MM.1S (cell line): ENCODE measurements around the gene SGK1.

Experiments used
- DNase-seq: peaks from one replicate; pipeline ENCODE4 v3.0.0-alpha.2; 2015
- H2AFZ ChIP-seq: fragments of 300-600 bp; sonication (generic); 2 replicates; pipeline ENCODE4 v1.6.0; 2016; ENCODE audit warnings: antibody characterized with exemption, low read length
- H3F3A ChIP-seq: fragments of 300-600 bp; sonication (generic); 2 replicates; pipeline ENCODE4 v1.6.1; 2016; ENCODE audit warnings: mild to moderate bottlenecking, antibody characterized with exemption, low read length, moderate library complexity, mixed read lengths; ENCODE audit not compliant: insufficient read depth
- H3K27ac ChIP-seq: fragments of 300-600 bp; sonication (generic); 2 replicates; pipeline ENCODE4 v1.5.1; 2016; ENCODE audit warnings: mild to moderate bottlenecking, low read length
- H3K27me3 ChIP-seq: fragments of 300-600 bp; sonication (generic); replicated peaks from 2 replicates; pipeline ENCODE4 v1.6.0; 2016; ENCODE audit warnings: low read length; ENCODE audit not compliant: insufficient read depth
- H3K36me3 ChIP-seq: fragments of 300-600 bp; sonication (generic); replicated peaks from 2 replicates; pipeline ENCODE4 v1.6.1; 2016; ENCODE audit warnings: mild to moderate bottlenecking, low read length, mixed read lengths; ENCODE audit not compliant: insufficient read depth
- H3K4me1 ChIP-seq: fragments of 300-600 bp; sonication (generic); 2 replicates; pipeline ENCODE4 v1.6.1; 2016; ENCODE audit warnings: low read length, mixed read lengths
- H3K4me2 ChIP-seq: fragments of 300-600 bp; sonication (generic); 2 replicates; pipeline ENCODE4 v1.6.0; 2016; ENCODE audit warnings: low read depth, low read length
- H3K4me3 ChIP-seq: fragments of 300-600 bp; sonication (generic); 2 replicates; pipeline ENCODE4 v1.5.1; 2016; ENCODE audit warnings: low read length, mixed read lengths
- H3K79me2 ChIP-seq: fragments of 300-600 bp; sonication (generic); 2 replicates; pipeline ENCODE4 v1.6.1; 2016; ENCODE audit warnings: mixed run types, low read length, mixed read lengths
- H3K9ac ChIP-seq: fragments of 300-600 bp; sonication (generic); 2 replicates; pipeline ENCODE4 v1.6.1; 2016; ENCODE audit warnings: low read length, mixed read lengths
- H3K9me2 ChIP-seq: fragments of 300-600 bp; sonication (generic); replicated peaks from 2 replicates; pipeline ENCODE4 v1.6.1; 2016; ENCODE audit warnings: mild to moderate bottlenecking, low read length, mixed read lengths; ENCODE audit not compliant: insufficient read depth
- H3K9me3 ChIP-seq: fragments of 300-600 bp; sonication (generic); replicated peaks from 2 replicates; pipeline ENCODE4 v1.6.1; 2016; ENCODE audit warnings: mild to moderate bottlenecking, low read length, mixed read lengths; ENCODE audit not compliant: insufficient read depth
- H4K20me1 ChIP-seq: fragments of 300-600 bp; sonication (generic); 2 replicates; pipeline ENCODE4 v1.6.1; 2016; ENCODE audit warnings: mild to moderate bottlenecking, low read length, moderate library complexity, mixed read lengths; ENCODE audit not compliant: insufficient read depth
- EZH2 ChIP-seq: fragments of 300-600 bp; sonication (generic); optimal IDR thresholded peaks from 2 replicates; pipeline ENCODE3; 2017; ENCODE audit warnings: low read depth, mild to moderate bottlenecking, antibody characterized with exemption, low read length, mixed read lengths
- EZH2phosphoT487 ChIP-seq: fragments of 300-600 bp; sonication (generic); IDR thresholded peaks from 2 replicates; pipeline ENCODE4 v1.6.1; 2018; ENCODE audit warnings: antibody characterized with exemption, low read length
- TF ChIP-seq, protein P1 (sequence below): fragments of 300-600 bp; sonication (generic); IDR thresholded peaks from 2 replicates; pipeline ENCODE4 v1.5.1; 2016; ENCODE audit warnings: antibody characterized with exemption, low read length, mixed read lengths

SGK1 gene

DNA sequence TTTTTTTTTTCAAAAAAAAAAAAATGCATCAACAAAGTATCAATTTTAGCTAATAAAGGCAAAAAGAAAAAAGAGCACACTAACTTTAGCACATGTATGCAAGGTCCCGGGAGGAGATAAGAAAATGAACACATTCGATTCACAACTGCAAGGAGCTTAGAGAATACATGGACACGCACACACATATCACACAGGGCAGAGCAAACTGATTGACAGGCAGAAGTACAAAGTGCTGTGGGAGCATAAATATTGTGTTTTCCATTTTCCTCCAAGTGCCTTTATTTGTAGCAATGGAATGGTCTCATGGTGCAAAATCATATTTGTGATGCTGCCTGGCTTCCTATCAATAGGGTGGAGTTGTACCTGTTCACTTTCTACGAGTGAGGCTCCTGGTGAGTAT, 63.8 kb downstream of the SGK1 start:
- no peak overlapping the region for H3K9ac ChIP-seq
- H3K27me3 ChIP-seq, result no peaks in the 10 kb centered on the region
- H3K79me2 ChIP-seq, result no peaks in the 10 kb centered on the region
- TF ChIP-seq, protein P1, sequence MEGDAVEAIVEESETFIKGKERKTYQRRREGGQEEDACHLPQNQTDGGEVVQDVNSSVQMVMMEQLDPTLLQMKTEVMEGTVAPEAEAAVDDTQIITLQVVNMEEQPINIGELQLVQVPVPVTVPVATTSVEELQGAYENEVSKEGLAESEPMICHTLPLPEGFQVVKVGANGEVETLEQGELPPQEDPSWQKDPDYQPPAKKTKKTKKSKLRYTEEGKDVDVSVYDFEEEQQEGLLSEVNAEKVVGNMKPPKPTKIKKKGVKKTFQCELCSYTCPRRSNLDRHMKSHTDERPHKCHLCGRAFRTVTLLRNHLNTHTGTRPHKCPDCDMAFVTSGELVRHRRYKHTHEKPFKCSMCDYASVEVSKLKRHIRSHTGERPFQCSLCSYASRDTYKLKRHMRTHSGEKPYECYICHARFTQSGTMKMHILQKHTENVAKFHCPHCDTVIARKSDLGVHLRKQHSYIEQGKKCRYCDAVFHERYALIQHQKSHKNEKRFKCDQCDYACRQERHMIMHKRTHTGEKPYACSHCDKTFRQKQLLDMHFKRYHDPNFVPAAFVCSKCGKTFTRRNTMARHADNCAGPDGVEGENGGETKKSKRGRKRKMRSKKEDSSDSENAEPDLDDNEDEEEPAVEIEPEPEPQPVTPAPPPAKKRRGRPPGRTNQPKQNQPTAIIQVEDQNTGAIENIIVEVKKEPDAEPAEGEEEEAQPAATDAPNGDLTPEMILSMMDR, result no peak
- no peak for TF ChIP-seq EZH2phosphoT487
- no peak for TF ChIP-seq EZH2
- no peak overlapping the region for H3K27ac ChIP-seq
- no peaks in the 10 kb centered on the region for H3K36me3 ChIP-seq
- H3K9me3 ChIP-seq, result no peaks in the 10 kb centered on the region
- no peaks in the 10 kb centered on the region for H4K20me1 ChIP-seq
- DNase-seq, result no peak
- peaks cover 14% of the 10 kb centered on the region for H3K4me1 ChIP-seq
- H3K4me2 ChIP-seq, result no peak overlapping the region
- H3F3A ChIP-seq, result peaks cover 10% of the 10 kb centered on the region; the same call in 1 of the 2 replicates
- no peak overlapping the region for H3K4me3 ChIP-seq
- H2AFZ ChIP-seq, result no peak overlapping the region
- H3K9me2 ChIP-seq, result no peaks in the 10 kb centered on the region

DNA sequence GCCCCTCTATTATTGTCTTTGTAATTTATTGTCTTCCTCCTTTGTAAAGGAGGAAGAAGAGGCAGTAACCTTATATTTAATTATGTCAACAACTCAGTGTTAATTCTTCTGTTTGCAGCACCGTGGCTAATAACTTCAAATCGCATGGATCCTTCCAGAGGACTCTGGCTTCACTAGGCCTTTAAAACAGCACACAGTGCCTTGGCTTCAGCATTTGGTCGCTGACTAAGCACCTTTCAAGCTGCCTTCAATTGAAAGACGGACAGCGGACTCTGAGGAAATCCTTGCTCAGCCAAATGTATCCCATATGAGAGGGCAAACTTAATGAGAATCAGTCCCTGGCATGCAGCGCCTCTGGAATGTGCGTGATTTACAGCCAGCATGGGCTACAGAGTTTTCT, 64.2 kb downstream of the SGK1 start:
- no peak overlapping the region for H3K4me3 ChIP-seq
- no peak overlapping the region for H3K4me2 ChIP-seq
- no peaks in the 10 kb centered on the region for H3K9me2 ChIP-seq
- H3K9ac ChIP-seq, result no peak overlapping the region
- H3K4me1 ChIP-seq, result peaks cover 18% of the 10 kb centered on the region
- no peaks in the 10 kb centered on the region for H4K20me1 ChIP-seq
- no peaks in the 10 kb centered on the region for H3K79me2 ChIP-seq
- no peak overlapping the region for H2AFZ ChIP-seq
- no peaks in the 10 kb centered on the region for H3K9me3 ChIP-seq
- peaks cover 15% of the 10 kb centered on the region; the same call in 1 of the 2 replicates for H3F3A ChIP-seq
- no peak for DNase-seq
- no peak overlapping the region for H3K27ac ChIP-seq
- no peaks in the 10 kb centered on the region for H3K27me3 ChIP-seq
- no peaks in the 10 kb centered on the region for H3K36me3 ChIP-seq
- TF ChIP-seq EZH2 (no peak), EZH2phosphoT487 (no peak)
- TF ChIP-seq, protein P1, result no peak

DNA sequence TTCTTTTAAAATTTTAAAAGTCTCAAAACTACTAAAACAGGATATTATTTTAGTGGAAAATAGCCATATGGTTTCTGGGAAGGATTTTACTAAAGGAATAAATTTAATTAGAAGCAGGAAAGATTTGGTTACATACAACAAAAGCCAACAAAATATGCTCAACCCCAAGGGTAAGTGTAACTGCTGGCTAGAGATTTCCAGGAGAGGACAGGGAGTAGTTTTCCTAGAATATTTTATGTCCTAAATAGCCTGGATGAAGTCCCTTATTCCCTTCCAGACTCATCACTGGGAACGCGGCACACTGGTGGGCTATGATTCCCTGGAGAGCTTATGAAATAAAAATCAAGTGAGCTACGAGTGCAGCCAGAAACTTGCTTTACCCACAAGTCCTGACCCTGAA, 66.6 kb downstream of the SGK1 start:
- no peak for TF ChIP-seq EZH2phosphoT487
- TF ChIP-seq EZH2, result no peak
- TF ChIP-seq, protein P1, result no peak

More for the DNA sequence above, 66.6 kb downstream of the SGK1 start:
- Histone ChIP-seq H3K36me3 (no peaks in the 10 kb centered on the region), H3K4me1 (peaks cover 42% of the 10 kb centered on the region), H3F3A (peaks cover 36% of the 10 kb centered on the region), H3K9me3 (no peaks in the 10 kb centered on the region), H3K9ac (no peak overlapping the region), H3K27ac (no peak overlapping the region), H3K79me2 (no peaks in the 10 kb centered on the region), H3K9me2 (no peaks in the 10 kb centered on the region), H3K4me2 (no peak overlapping the region), H3K27me3 (no peaks in the 10 kb centered on the region), H2AFZ (no peak overlapping the region), H4K20me1 (no peaks in the 10 kb centered on the region), H3K4me3 (no peak overlapping the region)
- no peak for DNase-seq
